ENCODE data around the gene LRRN1.

The LRRN1 gene

DNA sequence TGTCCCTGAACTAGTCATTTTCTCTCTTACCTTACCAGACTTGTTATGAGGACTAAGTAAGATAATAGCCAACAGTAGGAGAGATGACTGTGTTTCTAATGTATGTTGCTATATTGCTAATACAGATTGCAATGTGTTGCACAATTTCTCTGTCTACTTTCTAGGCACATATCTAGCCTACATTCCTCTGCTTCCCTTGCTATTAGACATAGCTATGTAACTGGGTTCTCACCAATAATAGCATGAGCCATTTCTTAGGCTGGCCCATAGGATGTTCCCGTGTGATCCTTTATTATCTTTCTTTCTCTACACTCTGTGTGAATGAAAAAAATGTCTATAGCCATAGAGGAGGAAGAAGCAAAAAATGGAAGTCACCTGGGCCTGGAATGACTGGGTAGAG lies 6.8 kb upstream of the LRRN1 start:
- TF ChIP-seq ZFX (IDR thresholded peaks at IDR 0.05) = no peak
- TF ChIP-seq, protein P1, sequence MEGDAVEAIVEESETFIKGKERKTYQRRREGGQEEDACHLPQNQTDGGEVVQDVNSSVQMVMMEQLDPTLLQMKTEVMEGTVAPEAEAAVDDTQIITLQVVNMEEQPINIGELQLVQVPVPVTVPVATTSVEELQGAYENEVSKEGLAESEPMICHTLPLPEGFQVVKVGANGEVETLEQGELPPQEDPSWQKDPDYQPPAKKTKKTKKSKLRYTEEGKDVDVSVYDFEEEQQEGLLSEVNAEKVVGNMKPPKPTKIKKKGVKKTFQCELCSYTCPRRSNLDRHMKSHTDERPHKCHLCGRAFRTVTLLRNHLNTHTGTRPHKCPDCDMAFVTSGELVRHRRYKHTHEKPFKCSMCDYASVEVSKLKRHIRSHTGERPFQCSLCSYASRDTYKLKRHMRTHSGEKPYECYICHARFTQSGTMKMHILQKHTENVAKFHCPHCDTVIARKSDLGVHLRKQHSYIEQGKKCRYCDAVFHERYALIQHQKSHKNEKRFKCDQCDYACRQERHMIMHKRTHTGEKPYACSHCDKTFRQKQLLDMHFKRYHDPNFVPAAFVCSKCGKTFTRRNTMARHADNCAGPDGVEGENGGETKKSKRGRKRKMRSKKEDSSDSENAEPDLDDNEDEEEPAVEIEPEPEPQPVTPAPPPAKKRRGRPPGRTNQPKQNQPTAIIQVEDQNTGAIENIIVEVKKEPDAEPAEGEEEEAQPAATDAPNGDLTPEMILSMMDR (conservative IDR thresholded peaks at IDR 0.05) = no peak
- no peak overlapping the region for H3K27ac ChIP-seq

GRCh38 chr3:3798631-3799113 lies 559 bp upstream of the LRRN1 start:
- H3K27ac ChIP-seq = peak overlapping the region; percentile 66; the same call in 1 of the 2 replicates

DNA sequence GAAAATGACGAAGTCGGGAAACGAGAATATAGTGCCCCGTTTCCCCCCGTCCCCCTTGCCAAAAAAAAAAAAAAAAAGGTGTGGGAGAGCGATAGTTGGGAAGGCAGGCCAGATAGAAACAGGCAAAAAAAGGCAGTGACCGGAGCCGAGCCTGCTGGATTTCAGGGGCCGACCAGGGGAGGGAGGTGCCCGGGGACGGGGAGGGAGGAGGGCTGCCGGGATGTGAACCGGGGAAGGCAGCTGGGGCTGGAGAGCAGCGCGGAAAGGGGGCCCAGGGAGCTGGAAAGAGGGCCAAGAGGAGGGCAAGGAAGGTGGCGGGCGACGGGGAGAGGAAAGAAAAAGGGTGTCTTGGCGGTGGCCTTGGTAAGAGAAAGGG lies 837 bp downstream of the LRRN1 start:
- H3K27ac ChIP-seq = peak overlapping the region; percentile 66; the same call in 1 of the 2 replicates
- TF ChIP-seq, protein P1 (conservative IDR thresholded peaks at IDR 0.05) = no peak
- no peak for TF ChIP-seq ZFX (IDR thresholded peaks at IDR 0.05)

More at GRCh38 chr3:3798631-3799113, 559 bp upstream of the LRRN1 start:
- TF ChIP-seq ZFX (IDR thresholded peaks at IDR 0.05) = no peak
- TF ChIP-seq, protein P1 (conservative IDR thresholded peaks at IDR 0.05) = no peak

- H3K27ac ChIP-seq = peak overlapping the region; percentile 66; the same call in 1 of the 2 replicates
- TF ChIP-seq, protein P1 (conservative IDR thresholded peaks at IDR 0.05) = no peak
- TF ChIP-seq ZFX (IDR thresholded peaks at IDR 0.05) = no peak
These were observed 1.7 kb downstream of the LRRN1 start for GRCh38 chr3:3800685-3801493.

GRCh38 chr3:3801494-3801841 lies 2.2 kb downstream of the LRRN1 start:
- TF ChIP-seq, protein P1 (conservative IDR thresholded peaks at IDR 0.05) = no peak
- no peak for TF ChIP-seq ZFX (IDR thresholded peaks at IDR 0.05)
- no peak overlapping the region for H3K27ac ChIP-seq

DNA sequence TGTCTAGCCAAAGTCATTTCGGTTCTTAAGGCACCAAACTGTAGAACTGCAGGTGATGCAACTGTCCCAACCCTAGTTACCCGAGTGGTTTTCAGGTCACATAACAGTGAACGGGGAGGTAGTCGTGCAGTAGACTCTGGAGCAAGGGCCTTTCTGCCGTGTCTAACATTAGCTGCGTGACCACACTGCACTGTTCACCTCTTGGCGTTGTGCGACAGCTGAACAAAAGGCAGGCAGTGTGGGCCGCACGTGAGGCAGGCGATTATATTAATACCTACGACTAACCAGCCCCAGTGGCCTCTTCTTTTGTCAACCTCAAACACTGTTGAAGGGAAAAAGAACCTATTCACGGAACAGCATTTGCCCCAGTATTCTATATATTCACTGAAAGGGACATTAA lies 2.8 kb downstream of the LRRN1 start:
- H3K27ac ChIP-seq = no peak overlapping the region

GRCh38 chr3:3804560-3804959 lies 5.3 kb downstream of the LRRN1 start:
- TF ChIP-seq, protein P1 (conservative IDR thresholded peaks at IDR 0.05) = no peak
- TF ChIP-seq ZFX (IDR thresholded peaks at IDR 0.05) = no peak

More for the DNA sequence above, 2.8 kb downstream of the LRRN1 start:
- TF ChIP-seq ZFX (IDR thresholded peaks at IDR 0.05) = no peak
- TF ChIP-seq, protein P1 (conservative IDR thresholded peaks at IDR 0.05) = no peak

More at GRCh38 chr3:3804560-3804959, 5.3 kb downstream of the LRRN1 start:
- no peak overlapping the region for H3K27ac ChIP-seq
